Stimulated activated CD8-positive, alpha-beta memory T cell treated with anti-CD3 and anti-CD28 coated beads, Interleukin-7, amount 100 ng/mL, for 4 hours (primary cell): ENCODE results near the gene RERE.
A peak's percentile ranks its signal among the peaks of the same experiment; 100 is the strongest.

Experiments used
- DNase-seq, 2 donors: peaks; one replicate each; pipeline ENCODE4 v3.0.0-alpha.2; 2020; ENCODE audit warnings: low read depth in 2 of 2

RERE gene

GRCh38 chr1:8352471-8352845, 465.0 kb downstream of the RERE start:
- no peak for DNase-seq

GRCh38 chr1:8351693-8352470, 465.6 kb downstream of the RERE start:
- no peak for DNase-seq

GRCh38 chr1:8350914-8351684, 466.3 kb downstream of the RERE start:
- DNase-seq: no peak

- DNase-seq: no peak
These were observed 467.5 kb downstream of the RERE start for GRCh38 chr1:8349961-8350360.

GRCh38 chr1:8349473-8349865, 468.0 kb downstream of the RERE start:
- DNase-seq: no peak

- peak; percentile 24 to 47 for DNase-seq
These were observed 468.5 kb downstream of the RERE start for GRCh38 chr1:8348777-8349472.

GRCh38 chr1:8348047-8348776, 469.2 kb downstream of the RERE start:
- DNase-seq: no peak

GRCh38 chr1:8347635-8348034, 469.8 kb downstream of the RERE start:
- no peak for DNase-seq

GRCh38 chr1:8345621-8346415, 471.6 kb downstream of the RERE start:
- DNase-seq: no peak

- no peak for DNase-seq
These were observed 472.4 kb downstream of the RERE start for GRCh38 chr1:8344893-8345507.

- DNase-seq: no peak
These were observed 473.9 kb downstream of the RERE start for GRCh38 chr1:8343464-8344001.

- no peak for DNase-seq
These were observed 474.4 kb downstream of the RERE start for GRCh38 chr1:8343044-8343443.

GRCh38 chr1:8342325-8342724, 475.1 kb downstream of the RERE start:
- DNase-seq: no peak

- DNase-seq: no peak
These were observed 477.0 kb downstream of the RERE start for GRCh38 chr1:8340448-8340847.

- DNase-seq: no peak
These were observed 478.2 kb downstream of the RERE start for GRCh38 chr1:8339203-8339600.

GRCh38 chr1:8338526-8339202, 478.8 kb downstream of the RERE start:
- no peak for DNase-seq

- DNase-seq: no peak
These were observed 479.5 kb downstream of the RERE start for GRCh38 chr1:8337776-8338525.

GRCh38 chr1:8335246-8335645, 482.2 kb downstream of the RERE start:
- DNase-seq: no peak
